Panc1 (cell line): ENCODE data around the gene UGT1A9. TPM values are rescaled to one million over a fixed set of nuclear protein-coding genes. Genes with fewer than 3 reads are reported as not detected.

Source experiments
- ATAC-seq: fragments of 200-7000 bp; cut with Tn5 transposase; 2 replicates; pipeline ENCODE4 v1.9.1; 2020; ENCODE audit warnings: mild to moderate bottlenecking, moderate library complexity
- BruUV-seq: library from RNA; stranded (reverse); fragments of 400-500 nt; replicated peaks from 2 replicates; lab custom pipeline; 2021; lab: Mats Ljungman, UMichigan
- CTCF ChIA-PET: fragments of 300-600 bp; sonication (Branson Sonifier 250); formaldehyde crosslinking; loops from one replicate; lab custom pipeline; 2022; ENCODE audit warnings: antibody characterized with exemption; lab: Charles Lee
- POLR2A ChIA-PET: fragments of 300-600 bp; sonication (Branson Sonifier 250); formaldehyde crosslinking; loops from one replicate; lab custom pipeline; 2022; ENCODE audit warnings: antibody characterized with exemption; lab: Charles Lee
- DNase-seq: peaks from one replicate; pipeline ENCODE4 v3.0.0-alpha.2; 2010; ENCODE audit warnings: low read depth, low spot score
- H3K27ac ChIP-seq: 2 replicates; pipeline ENCODE4 v1.5.1; 2011; ENCODE audit warnings: mild to moderate bottlenecking, low read length, inconsistent platforms
- H3K27me3 ChIP-seq: fragments of 200-500 bp; sonication (Bioruptor generic); 2 replicates; pipeline ENCODE4 v1.6.0; 2014; ENCODE audit warnings: low read length, inconsistent platforms; ENCODE audit not compliant: control insufficient read depth, insufficient read depth
- H3K36me3 ChIP-seq: fragments of 200-500 bp; sonication (Bioruptor generic); 2 replicates; pipeline ENCODE4 v1.5.1; 2014; ENCODE audit warnings: inconsistent platforms, mild to moderate bottlenecking, low read length, moderate library complexity; ENCODE audit not compliant: control insufficient read depth, insufficient read depth
- H3K4me1 ChIP-seq: 2 replicates; pipeline ENCODE4 v1.5.1; 2011; ENCODE audit warnings: inconsistent platforms, mild to moderate bottlenecking, low read length, moderate library complexity; ENCODE audit not compliant: control insufficient read depth, insufficient read depth
- H3K4me3 ChIP-seq, 2 experiments: 2 replicates each; pipeline ENCODE4 v1.5.1; 2011 to 2012; ENCODE audit warnings: low read depth in 2 of 2, low read length in 2 of 2, mild to moderate bottlenecking in 2 of 2, inconsistent platforms in 1 of 2, moderate library complexity in 1 of 2
- H3K9me3 ChIP-seq: fragments of 200-500 bp; sonication (Bioruptor generic); 2 replicates; pipeline ENCODE4 v1.5.1; 2014; ENCODE audit warnings: low read depth, mild to moderate bottlenecking, inconsistent platforms, low read length, moderate library complexity; ENCODE audit not compliant: control insufficient read depth, insufficient read depth
- CTCF ChIP-seq: fragments of 450-650 bp; IDR thresholded peaks from 2 replicates; pipeline ENCODE4 v1.5.1; 2017; ENCODE audit warnings: mild to moderate bottlenecking
- POLR2AphosphoS5 ChIP-seq: IDR thresholded peaks from 2 replicates; pipeline ENCODE4 v1.6.1; 2012; ENCODE audit warnings: mild to moderate bottlenecking, low read depth, low read length, moderate library complexity
- REST ChIP-seq, 2 experiments: IDR thresholded peaks; 2 replicates each; pipeline ENCODE4 v1.6.1; 2011 to 2012; ENCODE audit warnings: low read depth in 2 of 2, control low read depth in 1 of 2, low read length in 1 of 2, mild to moderate bottlenecking in 1 of 2, moderate library complexity in 1 of 2; ENCODE audit not compliant: insufficient read depth in 1 of 2
- SIN3A ChIP-seq: IDR thresholded peaks from 2 replicates; pipeline ENCODE4 v1.6.1; 2012; ENCODE audit warnings: low read depth, mild to moderate bottlenecking, low read length, moderate library complexity, borderline replicate concordance; ENCODE audit not compliant: insufficient read depth
- TCF7L2 ChIP-seq: IDR thresholded peaks from 2 replicates; pipeline ENCODE4 v1.6.1; 2011; ENCODE audit warnings: mild to moderate bottlenecking, low read depth, low read length, inconsistent platforms
- in situ Hi-C: cut with HindIII; loops from 2 replicates; pipeline ENCODE4 v1.10.0; 2016; ENCODE audit warnings: low sequenced_read_pairs, low pct_unique_long_range_greater_than_20kb
- intact Hi-C: fragments of 100-400 bp; cut with micrococcal nuclease; formaldehyde crosslinking; loops from one replicate; pipeline ENCODE4 v1.10.0; 2022; ENCODE audit not compliant: unreplicated experiment
- total RNA-seq: library from RNA; stranded (reverse); gene quantifications from one replicate; pipeline ENCODE4 v1.2.1, GENCODE V29; 2021; ENCODE audit not compliant: unreplicated experiment

The UGT1A9 gene
- total RNA-seq, 1 experiment from 2014 or later: not detected

GRCh38 chr2:233799087-233799665 is 127.5 kb downstream of the UGT1A9 start:
- intact Hi-C loops: no loop called here
- BruUV-seq: no TSS peak
- ATAC-seq (no peak), DNase-seq (no peak)
- in situ Hi-C loops: no loop called here
- TF ChIP-seq CTCF (no peak), SIN3A (no peak), TCF7L2 (no peak), POLR2AphosphoS5 (no peak), REST (IDR thresholded peaks at IDR 0.05; ENCODE audit: insufficient read depth in 1 of 2, low read depth in 2 of 2, low read length in 1 of 2) (no peak)
- CTCF ChIA-PET: no interaction called here
- H3K36me3 ChIP-seq: no peaks in the 10 kb centered on the region
- H3K9me3 ChIP-seq: no peaks in the 10 kb centered on the region
- H3K27ac ChIP-seq: no peak overlapping the region
- H3K4me1 ChIP-seq: no peaks in the 10 kb centered on the region
- no peak overlapping the region for H3K4me3 ChIP-seq
- no peaks in the 10 kb centered on the region for H3K27me3 ChIP-seq
- POLR2A ChIA-PET: no interaction called here

- BruUV-seq: no TSS peak
- intact Hi-C loops (no loop called here), in situ Hi-C loops (no loop called here)
- ChIA-PET POLR2A (no interaction called here), CTCF (no interaction called here)
- ATAC-seq: no peak
- TF ChIP-seq CTCF: no peak
- no peak for TF ChIP-seq TCF7L2
- DNase-seq: no peak
- H3K36me3 ChIP-seq: no peaks in the 10 kb centered on the region
- no peaks in the 10 kb centered on the region for H3K4me1 ChIP-seq
- H3K4me3 ChIP-seq: no peak overlapping the region
- H3K9me3 ChIP-seq: no peaks in the 10 kb centered on the region
- no peaks in the 10 kb centered on the region for H3K27me3 ChIP-seq
- H3K27ac ChIP-seq: no peak overlapping the region
Measured at GRCh38 chr2:233799716-233800115, 128.0 kb downstream of the UGT1A9 start.
